Activated T-cell treated with anti-CD3 and anti-CD28 coated beads, Interleukin-2, amount 50 U/mL, for 72 hours (primary cell): ENCODE results near the gene CNTD1. TPM values are rescaled to one million over a fixed set of nuclear protein-coding genes. Genes with fewer than 3 reads are reported as not detected.
A peak's percentile ranks its signal among the peaks of the same experiment; 100 is the strongest.

Experiments
- ATAC-seq, 2 donors: fragments of 150-1000 bp; cut with Tn5 transposase; replicated peaks in 1 of 2; 2 replicates each; pipeline ENCODE4 v1.10.0; 2021; ENCODE audit warnings: moderate library complexity in 2 of 2, mild to moderate bottlenecking in 1 of 2
- DNase-seq, 2 donors: peaks; one replicate each; pipeline ENCODE4 v3.0.0; 2021 to 2022; ENCODE audit warnings: mixed read lengths in 1 of 2
- H3K27ac Mint-ChIP-seq: one replicate; pipeline ENCODE4 v1.8.0; 2022; ENCODE audit warnings: mild to moderate bottlenecking, moderate library complexity, mixed read lengths
- H3K27me3 Mint-ChIP-seq: one replicate; pipeline ENCODE4 v1.8.0; 2022; ENCODE audit warnings: low read depth, mixed read lengths
- H3K36me3 Mint-ChIP-seq, 2 donors: one replicate each; pipeline ENCODE4 v1.8.0; 2022; ENCODE audit warnings: mixed read lengths in 2 of 2, mild to moderate bottlenecking in 1 of 2; ENCODE audit not compliant: insufficient read depth in 2 of 2
- H3K4me1 Mint-ChIP-seq: one replicate; pipeline ENCODE4 v1.8.0; 2022; ENCODE audit warnings: low read depth, mixed read lengths
- H3K4me3 Mint-ChIP-seq, 2 donors: one replicate each; pipeline ENCODE4 v1.8.0; 2022; ENCODE audit warnings: mild to moderate bottlenecking in 2 of 2, mixed read lengths in 2 of 2, moderate library complexity in 2 of 2
- H3K9me3 Mint-ChIP-seq, 2 donors: one replicate each; pipeline ENCODE4 v1.8.0; 2022; ENCODE audit warnings: mixed read lengths in 2 of 2
- total RNA-seq, 2 donors: library from RNA; stranded (reverse); gene quantifications; one replicate each; pipeline ENCODE4 v1.2.3, GENCODE V29; 2022

The CNTD1 gene
- total RNA-seq, 2 donors from 2014 or later, result 0.22 to 0.32 TPM

- H3K4me3 Mint-ChIP-seq, result no peak overlapping the region
- H3K36me3 Mint-ChIP-seq, result peaks cover 0 to 2% of the 10 kb centered on the region in 2 donors
- no peaks in the 10 kb centered on the region for H3K9me3 Mint-ChIP-seq
- peaks cover 65% of the 10 kb centered on the region for H3K27me3 Mint-ChIP-seq
- H3K4me1 Mint-ChIP-seq, result peaks cover 38% of the 10 kb centered on the region
- DNase-seq (no peak), ATAC-seq (no peak)
- H3K27ac Mint-ChIP-seq, result no peak overlapping the region
These were observed 15.4 kb upstream of the CNTD1 start for GRCh38 chr17:42783062-42783790.

- Mint-ChIP-seq H3K27ac (no peak overlapping the region), H3K36me3 (peaks cover 0 to 2% of the 10 kb centered on the region in 2 donors), H3K27me3 (peaks cover 70% of the 10 kb centered on the region), H3K4me3 (no peak overlapping the region), H3K9me3 (no peaks in the 10 kb centered on the region), H3K4me1 (peaks cover 38% of the 10 kb centered on the region)
- ATAC-seq, result no peak
- DNase-seq, result no peak
These were observed 14.9 kb upstream of the CNTD1 start for GRCh38 chr17:42783791-42784138.

- peaks cover 36% of the 10 kb centered on the region for H3K4me1 Mint-ChIP-seq
- no peaks in the 10 kb centered on the region for H3K9me3 Mint-ChIP-seq
- H3K27ac Mint-ChIP-seq, result no peak overlapping the region
- H3K27me3 Mint-ChIP-seq, result peaks cover 75% of the 10 kb centered on the region
- DNase-seq (no peak), ATAC-seq (peak in 1 of 2 donors; percentile 10)
- peaks cover 0 to 2% of the 10 kb centered on the region in 2 donors for H3K36me3 Mint-ChIP-seq
- peak overlapping the region in 1 of 2 donors; percentile 19 for H3K4me3 Mint-ChIP-seq
These were observed 14.3 kb upstream of the CNTD1 start for GRCh38 chr17:42784409-42784808.

GRCh38 chr17:42784811-42785592, 13.7 kb upstream of the CNTD1 start:
- H3K36me3 Mint-ChIP-seq, result peaks cover 0 to 2% of the 10 kb centered on the region in 2 donors
- DNase-seq, result no peak
- H3K9me3 Mint-ChIP-seq, result no peaks in the 10 kb centered on the region
- ATAC-seq, result peak; percentile 36 to 38
- peaks cover 78% of the 10 kb centered on the region for H3K27me3 Mint-ChIP-seq
- H3K4me1 Mint-ChIP-seq, result peaks cover 31% of the 10 kb centered on the region
- peak overlapping the region in 1 of 2 donors; percentile 19 for H3K4me3 Mint-ChIP-seq
- H3K27ac Mint-ChIP-seq, result no peak overlapping the region

GRCh38 chr17:42787266-42787665, 11.4 kb upstream of the CNTD1 start:
- no peak overlapping the region for H3K4me3 Mint-ChIP-seq
- ATAC-seq (no peak), DNase-seq (no peak)
- H3K36me3 Mint-ChIP-seq, result peaks cover 0 to 2% of the 10 kb centered on the region in 2 donors
- peaks cover 23% of the 10 kb centered on the region for H3K4me1 Mint-ChIP-seq
- H3K9me3 Mint-ChIP-seq, result no peaks in the 10 kb centered on the region
- peaks cover 74% of the 10 kb centered on the region for H3K27me3 Mint-ChIP-seq
- no peak overlapping the region for H3K27ac Mint-ChIP-seq

GRCh38 chr17:42791948-42792347, 6.7 kb upstream of the CNTD1 start:
- ATAC-seq (no peak), DNase-seq (no peak)
- Mint-ChIP-seq H3K27ac (no peak overlapping the region), H3K4me3 (no peak overlapping the region), H3K27me3 (peaks cover 31% of the 10 kb centered on the region), H3K4me1 (peaks cover 8% of the 10 kb centered on the region), H3K9me3 (no peaks in the 10 kb centered on the region), H3K36me3 (no peaks in the 10 kb centered on the region)

- H3K4me3 Mint-ChIP-seq, result no peak overlapping the region
- DNase-seq (no peak), ATAC-seq (no peak)
- peaks cover 25% of the 10 kb centered on the region for H3K27me3 Mint-ChIP-seq
- no peaks in the 10 kb centered on the region for H3K36me3 Mint-ChIP-seq
- peaks cover 12% of the 10 kb centered on the region for H3K4me1 Mint-ChIP-seq
- no peaks in the 10 kb centered on the region for H3K9me3 Mint-ChIP-seq
- H3K27ac Mint-ChIP-seq, result no peak overlapping the region
These were observed 6.1 kb upstream of the CNTD1 start for GRCh38 chr17:42792545-42792944.

- H3K27me3 Mint-ChIP-seq, result peaks cover 5% of the 10 kb centered on the region
- DNase-seq (no peak), ATAC-seq (no peak)
- peaks cover 0 to 4% of the 10 kb centered on the region in 2 donors for H3K36me3 Mint-ChIP-seq
- peaks cover 27% of the 10 kb centered on the region for H3K4me1 Mint-ChIP-seq
- H3K4me3 Mint-ChIP-seq, result no peak overlapping the region
- H3K27ac Mint-ChIP-seq, result no peak overlapping the region
- H3K9me3 Mint-ChIP-seq, result peaks cover 0 to 2% of the 10 kb centered on the region in 2 donors
These were observed 3.6 kb upstream of the CNTD1 start for GRCh38 chr17:42795061-42795460.

- H3K4me1 Mint-ChIP-seq, result peaks cover 27% of the 10 kb centered on the region
- peaks cover 0 to 4% of the 10 kb centered on the region in 2 donors for H3K36me3 Mint-ChIP-seq
- no peak for DNase-seq
- no peak overlapping the region for H3K4me3 Mint-ChIP-seq
- H3K27me3 Mint-ChIP-seq, result peaks cover under 1% of the 10 kb centered on the region
- no peak overlapping the region for H3K27ac Mint-ChIP-seq
- peaks cover 0 to 2% of the 10 kb centered on the region in 2 donors for H3K9me3 Mint-ChIP-seq
- ATAC-seq, result no peak
These were observed 3.2 kb upstream of the CNTD1 start for GRCh38 chr17:42795465-42795864.

GRCh38 chr17:42796066-42796758, 2.4 kb upstream of the CNTD1 start:
- H3K36me3 Mint-ChIP-seq, result peaks cover 0 to 4% of the 10 kb centered on the region in 2 donors
- ATAC-seq, result no peak

GRCh38 chr17:42797067-42798007, 1.3 kb upstream of the CNTD1 start:
- no peak for ATAC-seq
- no peak for DNase-seq
- H3K9me3 Mint-ChIP-seq, result peaks cover 0 to 2% of the 10 kb centered on the region in 2 donors
- H3K27ac Mint-ChIP-seq, result no peak overlapping the region
- H3K36me3 Mint-ChIP-seq, result peaks cover 0 to 4% of the 10 kb centered on the region in 2 donors
- H3K27me3 Mint-ChIP-seq, result no peaks in the 10 kb centered on the region
- peak overlapping the region; percentile 91 to 95 for H3K4me3 Mint-ChIP-seq
- H3K4me1 Mint-ChIP-seq, result peaks cover 27% of the 10 kb centered on the region

More at GRCh38 chr17:42796066-42796758, 2.4 kb upstream of the CNTD1 start:
- Mint-ChIP-seq H3K27me3 (no peaks in the 10 kb centered on the region), H3K27ac (no peak overlapping the region), H3K9me3 (peaks cover 0 to 2% of the 10 kb centered on the region in 2 donors), H3K4me1 (peaks cover 27% of the 10 kb centered on the region), H3K4me3 (no peak overlapping the region)
- DNase-seq, result no peak

GRCh38 chr17:42798011-42798382, 664 bp upstream of the CNTD1 start:
- DNase-seq, result no peak
- Mint-ChIP-seq H3K36me3 (peaks cover 0 to 4% of the 10 kb centered on the region in 2 donors), H3K9me3 (peaks cover 0 to 2% of the 10 kb centered on the region in 2 donors), H3K4me1 (peaks cover 27% of the 10 kb centered on the region), H3K27ac (peak overlapping the region; percentile 44), H3K4me3 (peak overlapping the region; percentile 91 to 95), H3K27me3 (no peaks in the 10 kb centered on the region)
- ATAC-seq, result no peak
